GM19395 (cell line): Measurements from ENCODE around the gene NNAT.

Source experiments
- ATAC-seq: cut with Tn5 transposase; IDR thresholded peaks from one replicate; pipeline ENCODE4 v1.9.1; 2021; ENCODE audit warnings: mild to moderate bottlenecking, moderate library complexity; ENCODE audit not compliant: unreplicated experiment

The NNAT gene

GRCh38 chr20:37501940-37502339, 19.1 kb upstream of the NNAT start:
- no peak for ATAC-seq

GRCh38 chr20:37502654-37503053, 18.4 kb upstream of the NNAT start:
- no peak for ATAC-seq

- ATAC-seq = no peak
Observed at GRCh38 chr20:37503256-37503927, 17.7 kb upstream of the NNAT start.

- no peak for ATAC-seq
Observed at GRCh38 chr20:37504404-37505096, 16.5 kb upstream of the NNAT start.

- ATAC-seq = no peak
Observed at GRCh38 chr20:37505263-37506151, 15.5 kb upstream of the NNAT start.

GRCh38 chr20:37506152-37506725, 14.8 kb upstream of the NNAT start:
- no peak for ATAC-seq

GRCh38 chr20:37510226-37510625, 10.8 kb upstream of the NNAT start:
- ATAC-seq = no peak

GRCh38 chr20:37511610-37512275, 9.3 kb upstream of the NNAT start:
- no peak for ATAC-seq

GRCh38 chr20:37513779-37514359, 7.2 kb upstream of the NNAT start:
- ATAC-seq = no peak

GRCh38 chr20:37515876-37516275, 5.2 kb upstream of the NNAT start:
- no peak for ATAC-seq

GRCh38 chr20:37516811-37517750, 4.0 kb upstream of the NNAT start:
- ATAC-seq = no peak

- ATAC-seq = no peak
Observed at GRCh38 chr20:37518059-37518458, 3.0 kb upstream of the NNAT start.

GRCh38 chr20:37518606-37519507, 2.2 kb upstream of the NNAT start:
- ATAC-seq = no peak

GRCh38 chr20:37519508-37520418, 1.3 kb upstream of the NNAT start:
- ATAC-seq = no peak

GRCh38 chr20:37520419-37520955, 563 bp upstream of the NNAT start:
- no peak for ATAC-seq

- ATAC-seq = no peak
Observed at GRCh38 chr20:37522260-37523011, 1.4 kb downstream of the NNAT start.
